H9 (cell line): ENCODE measurements around the gene DUSP11. TPM values are rescaled to one million over a fixed set of nuclear protein-coding genes. Genes with fewer than 3 reads are reported as not detected.

Experiments used
- DNase-seq: peaks from one replicate; pipeline ENCODE4 v3.0.0-alpha.2; 2017
- H2AFZ ChIP-seq: one replicate; pipeline ENCODE4 v1.6.1; 2013; ENCODE audit warnings: mild to moderate bottlenecking, low read length, control low read depth, moderate library complexity
- H2AK5ac ChIP-seq: 2 replicates; pipeline ENCODE4 v1.6.1; 2013; ENCODE audit warnings: low read length, control low read depth, mixed read lengths; ENCODE audit not compliant: insufficient read length
- H2BK120ac ChIP-seq: one replicate; pipeline ENCODE4 v1.6.1; 2013; ENCODE audit warnings: low read depth, mild to moderate bottlenecking, low read length, control low read depth, inconsistent platforms; ENCODE audit not compliant: poor library complexity, severe bottlenecking
- H2BK12ac ChIP-seq: 2 replicates; pipeline ENCODE4 v1.6.1; 2013; ENCODE audit warnings: low read length, control low read depth, mixed read lengths, low read depth; ENCODE audit not compliant: insufficient read length
- H2BK15ac ChIP-seq: 2 replicates; pipeline ENCODE4 v1.6.1; 2013; ENCODE audit warnings: low read depth, low read length, control low read depth
- H2BK20ac ChIP-seq: one replicate; pipeline ENCODE4 v1.6.1; 2013; ENCODE audit warnings: low read depth, mild to moderate bottlenecking, low read length, control low read depth, inconsistent platforms; ENCODE audit not compliant: poor library complexity, severe bottlenecking
- H2BK5ac ChIP-seq: 2 replicates; pipeline ENCODE4 v1.6.1; 2013; ENCODE audit warnings: low read length, control low read depth, mixed read lengths; ENCODE audit not compliant: insufficient read length
- H3K14ac ChIP-seq: 2 replicates; pipeline ENCODE4 v1.6.1; 2013; ENCODE audit warnings: low read length, control low read depth; ENCODE audit not compliant: insufficient read depth
- H3K18ac ChIP-seq: 2 replicates; pipeline ENCODE4 v1.6.1; 2013; ENCODE audit warnings: low read depth, mild to moderate bottlenecking, mixed read lengths, low read length, control low read depth; ENCODE audit not compliant: insufficient read length
- H3K23ac ChIP-seq: 2 replicates; pipeline ENCODE4 v1.6.1; 2013; ENCODE audit warnings: low read length, control low read depth, mixed read lengths, low read depth; ENCODE audit not compliant: insufficient read length
- H3K23me2 ChIP-seq: 2 replicates; pipeline ENCODE4 v1.6.1; 2013; ENCODE audit warnings: low read depth, mild to moderate bottlenecking, mixed read lengths, low read length, control low read depth; ENCODE audit not compliant: insufficient read length, poor library complexity, severe bottlenecking
- H3K27ac ChIP-seq: 2 replicates; pipeline ENCODE4 v1.5.1; 2013; ENCODE audit warnings: low read length, control low read depth, mixed read lengths, low read depth; ENCODE audit not compliant: insufficient read length
- H3K27me3 ChIP-seq: 2 replicates; pipeline ENCODE4 v1.6.1; 2013; ENCODE audit warnings: low read length, control low read depth, inconsistent platforms; ENCODE audit not compliant: insufficient read depth
- H3K4ac ChIP-seq: 2 replicates; pipeline ENCODE4 v1.6.1; 2013; ENCODE audit warnings: low read depth, mild to moderate bottlenecking, control low read depth, inconsistent platforms, low read length, moderate library complexity
- H3K4me1 ChIP-seq: 2 replicates; pipeline ENCODE4 v1.6.1; 2013; ENCODE audit warnings: low read length, control low read depth, inconsistent platforms; ENCODE audit not compliant: insufficient read depth
- H3K4me2 ChIP-seq: 2 replicates; pipeline ENCODE4 v1.6.1; 2013; ENCODE audit warnings: low read length, control low read depth, mixed read lengths; ENCODE audit not compliant: insufficient read length, insufficient read depth
- H3K56ac ChIP-seq: 2 replicates; pipeline ENCODE4 v1.6.1; 2013; ENCODE audit warnings: low read depth, mild to moderate bottlenecking, mixed read lengths, low read length, control low read depth; ENCODE audit not compliant: insufficient read length
- H3K79me1 ChIP-seq: 2 replicates; pipeline ENCODE4 v1.6.1; 2013; ENCODE audit warnings: low read depth, mild to moderate bottlenecking, moderate library complexity, low read length, control low read depth, inconsistent platforms; ENCODE audit not compliant: insufficient read depth, poor library complexity, severe bottlenecking
- H3K79me2 ChIP-seq: 2 replicates; pipeline ENCODE4 v1.6.1; 2013; ENCODE audit warnings: low read length, control low read depth, inconsistent platforms; ENCODE audit not compliant: insufficient read depth
- H3K9ac ChIP-seq: 2 replicates; pipeline ENCODE4 v1.6.1; 2013; ENCODE audit warnings: low read length, control low read depth, mixed read lengths; ENCODE audit not compliant: insufficient read length; ENCODE audit errors: extremely low read depth
- H3K9me3 ChIP-seq: one replicate; pipeline ENCODE4 v1.6.1; 2013; ENCODE audit warnings: low read depth, low read length, inconsistent platforms; ENCODE audit not compliant: control insufficient read depth
- H3T11ph ChIP-seq: one replicate; pipeline ENCODE4 v1.6.1; 2013; ENCODE audit warnings: mild to moderate bottlenecking, low read length, control low read depth, inconsistent platforms
- H4K20me1 ChIP-seq: one replicate; pipeline ENCODE4 v1.6.1; 2013; ENCODE audit not compliant: control insufficient read depth, insufficient read length, insufficient read depth
- H4K5ac ChIP-seq: 2 replicates; pipeline ENCODE4 v1.6.1; 2013; ENCODE audit warnings: low read depth, mild to moderate bottlenecking, mixed read lengths, low read length, control low read depth; ENCODE audit not compliant: insufficient read length
- H4K8ac ChIP-seq: replicated peaks from 2 replicates; pipeline ENCODE4 v1.6.1; 2013; ENCODE audit warnings: low read length, control low read depth, mixed read lengths, low read depth; ENCODE audit not compliant: insufficient read length
- H4K91ac ChIP-seq: 2 replicates; pipeline ENCODE4 v1.6.1; 2013; ENCODE audit warnings: low read depth, mild to moderate bottlenecking, moderate library complexity, mixed read lengths, low read length, control low read depth; ENCODE audit not compliant: insufficient read length
- H3K27ac Mint-ChIP-seq, 3 experiments: 2 replicates in 2 of 3; 3 replicates in 1 of 3; pipeline ENCODE4 v1.8.0; 2020 to 2021; ENCODE audit warnings: mixed read lengths in 3 of 3, mild to moderate bottlenecking in 1 of 3, moderate library complexity in 1 of 3
- H3K27me3 Mint-ChIP-seq: 2 replicates; pipeline ENCODE4 v1.8.0; 2021; ENCODE audit warnings: low read depth, mild to moderate bottlenecking, moderate library complexity, mixed read lengths
- H3K36me3 Mint-ChIP-seq, 3 experiments: 2 replicates in 2 of 3; 3 replicates in 1 of 3; pipeline ENCODE4 v1.8.0; 2020 to 2021; ENCODE audit warnings: low read depth in 3 of 3, mixed read lengths in 3 of 3; ENCODE audit not compliant: insufficient read depth in 1 of 3
- H3K4me1 Mint-ChIP-seq, 2 experiments: 2 replicates each; pipeline ENCODE4 v1.8.0; 2020; ENCODE audit warnings: mixed read lengths in 2 of 2
- H3K4me3 Mint-ChIP-seq, 2 experiments: 2 replicates in 1 of 2; 3 replicates in 1 of 2; pipeline ENCODE4 v1.8.0; 2020 to 2021; ENCODE audit warnings: mild to moderate bottlenecking in 2 of 2, mixed read lengths in 2 of 2, moderate library complexity in 1 of 2
- H3K9me3 Mint-ChIP-seq, 2 experiments: 2 replicates in 1 of 2; 3 replicates in 1 of 2; pipeline ENCODE4 v1.8.0; 2020; ENCODE audit warnings: mild to moderate bottlenecking in 2 of 2, mixed read lengths in 2 of 2, moderate library complexity in 1 of 2
- WGBS: extraction: QIAGEN DNeasy Blood & Tissue Kit; methylation state at CpG from one replicate; pipeline ENCODE4 v1.1.7; 2013; ENCODE audit warnings: missing lambda C conversion rate, low lambda C conversion rate, mixed read lengths; ENCODE audit not compliant: insufficient read length; ENCODE audit errors: extremely low coverage; 5-methylcytosine and 5-hydroxymethylcytosine counted together
- total RNA-seq: library from RNA; stranded (reverse); gene quantifications from 2 replicates; pipeline ENCODE4 v1.2.1, GENCODE V29; 2021
- TF ChIP-seq, protein P1 (sequence below): fragments of 200-600 bp; sonication (generic); conservative IDR thresholded peaks from 3 replicates; pipeline ENCODE4 v1.8.0; 2021; ENCODE audit warnings: antibody characterized with exemption, mild to moderate bottlenecking

Gene DUSP11
- total RNA-seq, 1 experiment from 2014 or later: 21.4 TPM

DNA sequence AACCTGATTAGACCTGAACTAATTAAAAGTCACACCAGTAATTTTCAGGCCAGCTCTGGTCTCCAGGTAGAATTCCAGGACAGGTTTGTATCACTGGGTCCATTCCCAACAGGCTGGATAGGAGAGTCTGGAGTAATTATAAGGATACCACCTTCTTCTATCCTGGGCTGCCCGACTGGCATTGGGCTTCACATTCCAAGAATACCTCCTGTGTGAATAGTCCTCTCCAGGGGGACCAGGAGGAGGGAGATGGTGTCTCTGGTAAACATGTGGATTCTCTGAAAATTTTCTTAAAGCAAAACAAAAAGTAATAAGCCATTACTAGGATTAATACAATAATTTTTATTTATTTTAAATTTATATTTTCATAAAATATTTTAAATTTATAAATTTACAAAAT lies 17.3 kb downstream of the DUSP11 start:
- H3K9me3 ChIP-seq: no peaks in the 10 kb centered on the region

More for the DNA sequence above, 17.3 kb downstream of the DUSP11 start:
- Histone ChIP-seq H2BK5ac (no peak overlapping the region), H3K14ac (no peak overlapping the region), H2BK120ac (no peak overlapping the region), H3K27ac (no peak overlapping the region), H3T11ph (no peak overlapping the region), H3K4me1 (no peaks in the 10 kb centered on the region), H2AFZ (no peak overlapping the region), H2BK12ac (no peak overlapping the region), H3K23me2 (no peaks in the 10 kb centered on the region), H3K56ac (no peak overlapping the region), H2AK5ac (no peak overlapping the region), H4K91ac (no peak overlapping the region), H3K4me2 (no peak overlapping the region), H3K18ac (no peak overlapping the region), H3K9ac (no peak overlapping the region), H2BK20ac (no peak overlapping the region), H3K23ac (no peak overlapping the region), H3K79me1 (no peaks in the 10 kb centered on the region), H3K4ac (no peak overlapping the region), H4K8ac (no peak overlapping the region), H3K27me3 (no peaks in the 10 kb centered on the region), H4K5ac (no peak overlapping the region), H2BK15ac (no peak overlapping the region), H4K20me1 (no peaks in the 10 kb centered on the region), H3K79me2 (no peaks in the 10 kb centered on the region)
- H3K9me3 Mint-ChIP-seq: no peaks in the 10 kb centered on the region
- no peaks in the 10 kb centered on the region for H3K4me1 Mint-ChIP-seq
- WGBS: no CpG with 5 or more reads among the region's 1 CpG
- TF ChIP-seq, protein P1, sequence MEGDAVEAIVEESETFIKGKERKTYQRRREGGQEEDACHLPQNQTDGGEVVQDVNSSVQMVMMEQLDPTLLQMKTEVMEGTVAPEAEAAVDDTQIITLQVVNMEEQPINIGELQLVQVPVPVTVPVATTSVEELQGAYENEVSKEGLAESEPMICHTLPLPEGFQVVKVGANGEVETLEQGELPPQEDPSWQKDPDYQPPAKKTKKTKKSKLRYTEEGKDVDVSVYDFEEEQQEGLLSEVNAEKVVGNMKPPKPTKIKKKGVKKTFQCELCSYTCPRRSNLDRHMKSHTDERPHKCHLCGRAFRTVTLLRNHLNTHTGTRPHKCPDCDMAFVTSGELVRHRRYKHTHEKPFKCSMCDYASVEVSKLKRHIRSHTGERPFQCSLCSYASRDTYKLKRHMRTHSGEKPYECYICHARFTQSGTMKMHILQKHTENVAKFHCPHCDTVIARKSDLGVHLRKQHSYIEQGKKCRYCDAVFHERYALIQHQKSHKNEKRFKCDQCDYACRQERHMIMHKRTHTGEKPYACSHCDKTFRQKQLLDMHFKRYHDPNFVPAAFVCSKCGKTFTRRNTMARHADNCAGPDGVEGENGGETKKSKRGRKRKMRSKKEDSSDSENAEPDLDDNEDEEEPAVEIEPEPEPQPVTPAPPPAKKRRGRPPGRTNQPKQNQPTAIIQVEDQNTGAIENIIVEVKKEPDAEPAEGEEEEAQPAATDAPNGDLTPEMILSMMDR: no peak
- H3K4me3 Mint-ChIP-seq: no peak overlapping the region
- H3K36me3 Mint-ChIP-seq: peaks cover 24 to 76% (median 60%) of the 10 kb centered on the region in 3 experiments; a peak in 6 of 7 replicates
- no peak overlapping the region for H3K27ac Mint-ChIP-seq
- no peak for DNase-seq
- no peaks in the 10 kb centered on the region for H3K27me3 Mint-ChIP-seq
